ENCODE results near the gene BIK.

The BIK gene

DNA sequence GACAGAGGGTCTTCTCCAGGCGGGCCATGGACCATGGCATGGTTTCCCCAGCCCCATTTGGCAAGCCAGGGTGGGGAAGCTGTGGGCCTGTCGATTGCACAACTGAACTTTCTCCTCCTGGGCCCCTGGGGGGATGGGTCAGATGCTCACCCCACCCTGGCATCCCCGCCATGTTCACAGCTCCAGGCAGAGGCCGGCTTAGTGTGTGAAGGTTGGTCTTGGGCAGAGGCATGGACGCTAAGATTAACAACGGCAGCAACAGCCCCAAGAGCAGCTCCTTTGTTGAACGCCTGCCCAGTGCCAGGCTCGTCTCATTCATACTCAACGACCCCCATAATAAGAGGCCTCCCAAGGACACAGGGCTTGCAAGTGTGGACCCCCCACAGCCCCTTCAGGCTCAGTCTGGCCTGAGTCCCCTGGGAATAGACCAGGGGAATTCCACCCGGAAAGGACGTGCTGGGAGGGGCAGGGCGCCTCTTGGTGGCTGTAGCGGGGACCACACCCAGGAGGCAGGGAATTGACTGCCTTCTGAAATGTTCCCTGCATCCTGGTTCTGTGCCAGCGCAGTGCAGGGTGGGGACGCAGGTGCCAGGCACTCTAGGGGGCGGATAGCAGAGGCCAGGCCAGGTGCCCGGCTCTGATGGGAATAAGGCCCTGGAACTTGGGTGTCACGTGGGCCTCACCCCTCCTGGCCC lies 49.1 kb downstream of the BIK start:
- Histone ChIP-seq H3K27ac (no peak overlapping the region), H3K9me3 (no peaks in the 10 kb centered on the region), H3K27me3 (no peaks in the 10 kb centered on the region), H3K4me1 (peaks cover 0 to 38% (median 4%) of the 10 kb centered on the region in 4 donors), H3K4me3 (no peak overlapping the region), H3K36me3 (peaks cover 0 to 64% (median 19%) of the 10 kb centered on the region in 3 donors)
- intact Hi-C loops (cut with DNase I; ENCODE audit: low total_unique reads), result no loop called here
- TF ChIP-seq, protein P1, sequence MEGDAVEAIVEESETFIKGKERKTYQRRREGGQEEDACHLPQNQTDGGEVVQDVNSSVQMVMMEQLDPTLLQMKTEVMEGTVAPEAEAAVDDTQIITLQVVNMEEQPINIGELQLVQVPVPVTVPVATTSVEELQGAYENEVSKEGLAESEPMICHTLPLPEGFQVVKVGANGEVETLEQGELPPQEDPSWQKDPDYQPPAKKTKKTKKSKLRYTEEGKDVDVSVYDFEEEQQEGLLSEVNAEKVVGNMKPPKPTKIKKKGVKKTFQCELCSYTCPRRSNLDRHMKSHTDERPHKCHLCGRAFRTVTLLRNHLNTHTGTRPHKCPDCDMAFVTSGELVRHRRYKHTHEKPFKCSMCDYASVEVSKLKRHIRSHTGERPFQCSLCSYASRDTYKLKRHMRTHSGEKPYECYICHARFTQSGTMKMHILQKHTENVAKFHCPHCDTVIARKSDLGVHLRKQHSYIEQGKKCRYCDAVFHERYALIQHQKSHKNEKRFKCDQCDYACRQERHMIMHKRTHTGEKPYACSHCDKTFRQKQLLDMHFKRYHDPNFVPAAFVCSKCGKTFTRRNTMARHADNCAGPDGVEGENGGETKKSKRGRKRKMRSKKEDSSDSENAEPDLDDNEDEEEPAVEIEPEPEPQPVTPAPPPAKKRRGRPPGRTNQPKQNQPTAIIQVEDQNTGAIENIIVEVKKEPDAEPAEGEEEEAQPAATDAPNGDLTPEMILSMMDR (IDR thresholded peaks at IDR 0.05), result peak in 1 of 2 experiments; percentile 12
- DNase-seq, result no peak

DNA sequence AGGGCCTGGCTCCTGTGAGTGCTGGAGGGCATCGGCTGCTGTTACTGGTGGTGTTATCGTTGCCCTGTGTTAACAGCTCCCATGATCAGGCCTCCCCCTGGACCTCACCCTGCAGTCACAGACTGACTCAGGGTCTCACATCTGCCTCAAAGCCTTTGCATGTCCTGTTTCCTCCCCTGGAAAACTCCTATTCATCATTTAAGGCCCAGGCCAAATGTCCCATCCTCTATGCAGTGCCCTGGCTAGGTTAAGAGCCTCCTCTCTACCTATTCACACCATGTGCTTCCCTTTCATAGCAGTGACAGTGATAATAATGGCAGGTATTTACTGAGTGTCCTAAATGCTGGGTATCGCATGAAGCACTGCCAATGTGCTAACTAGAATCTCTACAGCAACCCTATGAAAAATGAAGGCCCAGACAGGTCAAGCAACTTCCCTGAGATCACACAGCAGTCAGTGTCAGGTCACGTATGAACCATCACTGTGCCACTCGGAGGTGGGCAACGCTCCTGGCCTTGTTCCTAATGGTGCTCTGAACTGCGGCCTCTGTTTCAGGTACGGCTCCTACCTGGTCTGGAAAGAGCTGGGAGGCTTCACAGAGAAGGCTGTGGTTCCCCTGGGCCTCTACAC lies 50.1 kb downstream of the BIK start:
- Histone ChIP-seq H3K4me3 (no peak overlapping the region), H3K4me1 (peaks cover 0 to 35% (median 4%) of the 10 kb centered on the region in 4 donors), H3K27me3 (no peaks in the 10 kb centered on the region), H3K9me3 (no peaks in the 10 kb centered on the region), H3K36me3 (peaks cover 0 to 58% (median 19%) of the 10 kb centered on the region in 3 donors), H3K27ac (no peak overlapping the region)
- DNase-seq, result no peak
- TF ChIP-seq, protein P1 (IDR thresholded peaks at IDR 0.05), result no peak
- intact Hi-C loops (cut with DNase I; ENCODE audit: low total_unique reads), result no loop called here

DNA sequence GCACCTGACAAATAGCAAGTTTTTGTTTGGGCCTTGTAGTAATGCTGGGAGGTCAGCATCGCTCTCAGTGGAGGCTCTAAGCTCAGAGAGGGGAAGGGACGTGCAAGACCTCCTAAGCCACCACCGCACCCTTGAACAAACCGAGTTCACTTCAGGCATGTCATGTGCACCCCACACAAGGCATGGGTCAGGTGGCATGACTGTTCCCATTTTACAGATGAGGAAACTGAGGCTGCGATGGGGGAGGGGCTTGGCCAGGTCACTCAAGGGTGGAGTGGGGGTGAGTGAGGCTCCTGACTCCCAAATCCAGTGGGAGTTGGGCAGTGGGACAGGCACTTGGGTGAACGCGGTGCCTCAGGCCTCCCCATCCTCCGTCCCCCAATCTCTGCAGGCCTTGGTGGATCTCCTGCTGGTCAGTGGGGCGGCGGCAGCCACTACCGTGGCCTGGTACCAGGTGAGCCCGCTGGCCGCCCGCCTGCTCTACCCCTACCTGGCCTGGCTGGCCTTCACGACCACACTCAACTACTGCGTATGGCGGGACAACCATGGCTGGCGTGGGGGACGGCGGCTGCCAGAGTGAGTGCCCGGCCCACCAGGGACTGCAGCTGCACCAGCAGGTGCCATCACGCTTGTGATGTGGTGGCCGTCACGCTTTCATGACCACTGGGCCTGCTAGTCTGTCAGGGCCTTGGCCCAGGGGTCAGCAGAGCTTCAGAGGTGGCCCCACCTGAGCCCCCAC lies 52.0 kb downstream of the BIK start:
- H3K4me3 ChIP-seq, result no peak overlapping the region
- no peak overlapping the region for H3K27ac ChIP-seq
- H3K9me3 ChIP-seq, result no peaks in the 10 kb centered on the region
- peaks cover 0 to 32% (median 4%) of the 10 kb centered on the region in 4 donors for H3K4me1 ChIP-seq
- peaks cover 0 to 68% (median 26%) of the 10 kb centered on the region in 3 donors for H3K36me3 ChIP-seq
- no peaks in the 10 kb centered on the region for H3K27me3 ChIP-seq
- intact Hi-C loops (cut with DNase I; ENCODE audit: low total_unique reads), result no loop called here
- DNase-seq, result no peak
- TF ChIP-seq, protein P1 (IDR thresholded peaks at IDR 0.05), result no peak

DNA sequence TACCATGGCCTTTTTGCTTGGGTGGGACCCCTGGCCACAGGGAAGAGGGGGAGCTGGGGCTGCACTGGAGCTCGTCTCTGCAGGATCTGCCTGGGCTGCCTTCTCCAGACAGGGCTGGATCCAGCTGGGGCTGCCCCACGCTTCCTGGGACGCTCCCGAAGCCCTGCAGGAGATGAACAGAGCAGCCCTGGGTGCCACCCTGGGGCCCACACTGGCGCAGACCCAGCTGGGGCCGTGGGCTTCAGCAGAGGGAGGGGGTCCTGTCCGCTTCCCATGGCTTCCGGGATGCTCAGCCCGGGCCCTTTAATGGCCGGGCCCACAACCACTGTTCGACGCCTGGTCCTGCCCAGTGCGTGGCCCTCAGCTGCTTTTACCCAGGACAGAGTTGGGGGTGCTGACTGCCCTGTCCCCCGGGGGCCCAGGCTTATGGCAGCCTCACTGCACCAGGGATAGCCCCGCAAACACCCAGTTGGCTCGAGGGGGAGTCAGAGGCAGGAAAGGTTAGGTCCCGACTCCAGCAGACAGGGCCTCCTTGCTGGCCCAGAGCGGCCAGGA lies 52.8 kb downstream of the BIK start:
- Histone ChIP-seq H3K27me3 (no peaks in the 10 kb centered on the region), H3K9me3 (no peaks in the 10 kb centered on the region), H3K36me3 (peaks cover 0 to 71% (median 29%) of the 10 kb centered on the region in 3 donors), H3K4me1 (peaks cover 0 to 28% (median 5%) of the 10 kb centered on the region in 4 donors), H3K4me3 (no peak overlapping the region), H3K27ac (peak overlapping the region in 1 of 2 donors; percentile 18)
- TF ChIP-seq, protein P1 (IDR thresholded peaks at IDR 0.05), result no peak
- intact Hi-C loops (cut with DNase I; ENCODE audit: low total_unique reads), result no loop called here
- DNase-seq, result no peak

DNA sequence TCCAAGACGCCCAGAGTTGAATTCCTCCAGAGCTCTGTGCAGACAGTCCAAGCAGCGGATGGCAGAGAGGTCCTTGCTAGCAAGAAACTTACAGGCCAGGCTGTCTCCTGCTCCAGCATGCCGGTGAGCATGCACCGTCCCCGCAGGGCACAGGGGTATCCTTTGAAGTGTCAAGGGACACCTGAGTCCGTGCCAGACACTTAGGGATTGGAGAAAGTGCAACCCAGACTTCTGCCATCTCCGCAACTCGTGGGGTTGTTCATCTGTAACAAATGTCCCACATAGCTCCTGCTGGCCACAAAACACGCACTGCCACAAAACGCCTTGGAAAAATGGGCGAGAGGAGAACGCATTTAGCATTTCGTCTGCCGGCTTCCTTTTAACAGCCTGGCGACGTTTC lies 54.1 kb downstream of the BIK start:
- TF ChIP-seq, protein P1 (IDR thresholded peaks at IDR 0.05), result no peak
- H3K36me3 ChIP-seq, result peaks cover 0 to 75% (median 39%) of the 10 kb centered on the region in 3 donors
- no peak for DNase-seq
- H3K27me3 ChIP-seq, result no peaks in the 10 kb centered on the region
- H3K9me3 ChIP-seq, result no peaks in the 10 kb centered on the region
- H3K4me3 ChIP-seq, result no peak overlapping the region
- peaks cover 0 to 30% (median 8%) of the 10 kb centered on the region in 4 donors for H3K4me1 ChIP-seq
- no peak overlapping the region for H3K27ac ChIP-seq
- intact Hi-C loops (cut with DNase I; ENCODE audit: low total_unique reads), result no loop called here
